Left lung (tissue), 10 donors: ENCODE data around the gene PEPD. TPM values are rescaled to one million over a fixed set of nuclear protein-coding genes. Genes with fewer than 3 reads are reported as not detected.
"Not testable (repeated sequence)": the region's sequence is repeated elsewhere in the genome, so short reads cannot be mapped to it uniquely, and the experiment has no call there.

Source experiments
- ATAC-seq: fragments of 200-7000 bp; cut with Tn5 transposase; one replicate; pipeline ENCODE4 v1.9.1; 2020; ENCODE audit warnings: moderate library complexity
- DNase-seq, 4 donors: peaks; one replicate each; pipeline ENCODE4 v3.0.0-alpha.2; 2013 to 2020
- H3K27ac ChIP-seq, 2 donors: fragments of 200-600 bp; sonication (generic) in 1 of 2; one replicate each; pipeline versions ENCODE4 v1.5.0 to v1.8.0; 2020 to 2021
- H3K27me3 ChIP-seq, 2 donors: fragments of 200-600 bp; sonication (generic) in 1 of 2; one replicate each; pipeline versions ENCODE4 v1.5.0 to v1.8.0; 2020 to 2021
- H3K36me3 ChIP-seq, 2 donors: fragments of 200-600 bp; sonication (generic) in 1 of 2; one replicate each; pipeline versions ENCODE4 v1.5.0 to v1.8.0; 2020 to 2021
- H3K4me1 ChIP-seq, 2 donors: fragments of 200-600 bp; one replicate each; pipeline ENCODE4 v1.8.0; 2021
- H3K4me3 ChIP-seq, 2 donors: fragments of 200-600 bp; sonication (generic) in 1 of 2; one replicate each; pipeline versions ENCODE4 v1.5.0 to v1.8.0; 2020 to 2021; ENCODE audit warnings: mild to moderate bottlenecking in 1 of 2
- H3K9me3 ChIP-seq, 2 donors: fragments of 200-600 bp; sonication (generic) in 1 of 2; one replicate each; pipeline versions ENCODE4 v1.5.0 to v1.8.0; 2020 to 2021
- intact Hi-C, 2 donors: fragments of 100-400 bp; cut with DNase I; formaldehyde crosslinking; loops; one replicate each; pipeline versions ENCODE4 v1.11.2 to v1.14.2; 2022
- polyA plus RNA-seq, 6 donors: library from polyadenylated mRNA; unstranded; fragments of 120-200 nt; gene quantifications; one replicate each; pipeline ENCODE4 v1.2.1, GENCODE V29; 2013; ENCODE audit not compliant: insufficient read length in 6 of 6
- total RNA-seq, 2 donors: library from RNA; stranded (reverse); fragmentation: NEBNext Ultra II Directional; extraction: Animal tissue kit (Norgen Biotek cat#: 25700); gene quantifications; one replicate each; pipeline ENCODE4 v1.2.1, GENCODE V29; 2021
- TF ChIP-seq, protein P1 (sequence below), 2 donors: fragments of 200-600 bp; sonication (generic) in 1 of 2; IDR thresholded peaks; one replicate each; pipeline versions ENCODE4 v1.5.0 to v1.8.0; 2021; ENCODE audit warnings: antibody characterized with exemption in 2 of 2
- donor health status: DM: no; HTN: yes; CAD: no.
- donor health status: DM: no; HTN: no; CAD: no.

PEPD gene
- total and polyA plus RNA-seq, 8 donors: 41.2 to 90.1 (median 46.2) TPM

DNA sequence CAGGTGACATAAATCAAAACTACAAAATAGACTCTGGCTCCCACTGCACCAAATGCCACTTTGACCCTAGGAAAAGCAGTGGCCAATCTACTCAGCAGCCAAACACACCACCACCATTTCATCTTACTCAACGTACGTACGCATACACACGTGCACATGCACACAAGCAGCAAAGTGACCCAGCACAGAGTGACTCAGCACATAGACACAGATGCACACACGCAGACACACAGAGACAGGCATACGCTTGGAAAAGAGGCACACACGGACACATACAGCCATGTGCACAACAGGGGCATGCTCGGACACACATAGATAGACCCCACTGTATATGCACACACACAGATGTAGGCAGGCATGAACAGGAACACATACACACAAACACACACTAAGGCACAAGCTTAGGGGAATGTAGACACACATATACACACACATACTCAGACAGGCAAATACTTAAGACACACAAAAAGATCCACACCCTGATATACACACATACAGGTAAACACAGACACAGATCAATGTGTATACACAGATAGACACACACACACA is 37.3 kb downstream of the PEPD start:
- peaks cover 0 to 17% of the 10 kb centered on the region in 2 donors for H3K9me3 ChIP-seq
- H3K4me3 ChIP-seq: no peak overlapping the region
- no peaks in the 10 kb centered on the region for H3K4me1 ChIP-seq
- DNase-seq (peak in 2 of 4 donors; percentile 4 to 19), ATAC-seq (no peak)
- peaks cover 0 to 35% of the 10 kb centered on the region in 2 donors for H3K36me3 ChIP-seq
- TF ChIP-seq, protein P1, sequence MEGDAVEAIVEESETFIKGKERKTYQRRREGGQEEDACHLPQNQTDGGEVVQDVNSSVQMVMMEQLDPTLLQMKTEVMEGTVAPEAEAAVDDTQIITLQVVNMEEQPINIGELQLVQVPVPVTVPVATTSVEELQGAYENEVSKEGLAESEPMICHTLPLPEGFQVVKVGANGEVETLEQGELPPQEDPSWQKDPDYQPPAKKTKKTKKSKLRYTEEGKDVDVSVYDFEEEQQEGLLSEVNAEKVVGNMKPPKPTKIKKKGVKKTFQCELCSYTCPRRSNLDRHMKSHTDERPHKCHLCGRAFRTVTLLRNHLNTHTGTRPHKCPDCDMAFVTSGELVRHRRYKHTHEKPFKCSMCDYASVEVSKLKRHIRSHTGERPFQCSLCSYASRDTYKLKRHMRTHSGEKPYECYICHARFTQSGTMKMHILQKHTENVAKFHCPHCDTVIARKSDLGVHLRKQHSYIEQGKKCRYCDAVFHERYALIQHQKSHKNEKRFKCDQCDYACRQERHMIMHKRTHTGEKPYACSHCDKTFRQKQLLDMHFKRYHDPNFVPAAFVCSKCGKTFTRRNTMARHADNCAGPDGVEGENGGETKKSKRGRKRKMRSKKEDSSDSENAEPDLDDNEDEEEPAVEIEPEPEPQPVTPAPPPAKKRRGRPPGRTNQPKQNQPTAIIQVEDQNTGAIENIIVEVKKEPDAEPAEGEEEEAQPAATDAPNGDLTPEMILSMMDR (IDR thresholded peaks at IDR 0.05): no peak
- no peaks in the 10 kb centered on the region for H3K27me3 ChIP-seq
- no peak overlapping the region for H3K27ac ChIP-seq
- intact Hi-C loops: no loop called here

DNA sequence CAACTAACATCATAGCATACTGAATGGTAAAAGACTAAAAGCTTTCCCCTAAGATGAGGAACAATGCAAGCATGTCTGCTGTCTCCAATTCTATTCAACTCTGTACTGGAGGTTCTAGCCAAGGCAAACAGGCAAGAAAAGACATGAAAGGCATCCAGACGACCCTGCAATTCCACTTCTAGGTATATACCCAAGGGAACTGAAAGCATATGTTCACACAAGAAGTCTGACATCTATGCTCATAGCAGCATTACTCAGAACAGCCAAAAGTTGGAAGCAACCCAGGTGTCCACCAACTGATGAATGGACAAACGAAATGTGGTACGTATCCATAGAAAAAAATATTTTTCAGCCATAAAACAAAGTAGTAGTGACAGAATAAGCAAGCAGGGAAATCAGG is 39.1 kb downstream of the PEPD start:
- intact Hi-C loops: no loop called here
- ATAC-seq: no peak
- H3K9me3 ChIP-seq: peaks cover 0 to 17% of the 10 kb centered on the region in 2 donors
- peaks cover 0 to 35% of the 10 kb centered on the region in 2 donors for H3K36me3 ChIP-seq
- H3K27me3 ChIP-seq: no peaks in the 10 kb centered on the region
- no peak overlapping the region for H3K4me3 ChIP-seq
- no peak for DNase-seq
- H3K4me1 ChIP-seq: no peaks in the 10 kb centered on the region
- no peak overlapping the region for H3K27ac ChIP-seq
- TF ChIP-seq, protein P1 (IDR thresholded peaks at IDR 0.05): no peak

DNA sequence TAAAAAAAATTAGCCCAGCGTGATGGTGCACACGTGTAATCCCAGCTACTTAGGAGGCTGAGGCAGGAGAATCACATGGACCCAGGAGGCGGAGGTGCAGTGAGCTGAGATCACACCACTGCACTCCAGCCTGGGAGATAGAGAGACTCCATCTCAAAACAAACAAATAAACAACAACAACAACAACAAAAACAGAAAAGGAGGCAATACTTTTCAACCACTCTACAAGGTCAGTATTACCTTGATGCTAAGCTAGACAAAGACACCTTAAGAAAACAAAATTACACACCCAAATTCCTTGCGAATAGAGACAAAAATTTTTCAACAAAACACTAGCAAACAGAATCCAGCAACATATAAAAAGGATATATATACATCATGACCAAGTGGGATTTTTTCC is 39.7 kb downstream of the PEPD start:
- ATAC-seq: no peak
- intact Hi-C loops: no loop called here
- peaks cover 0 to 17% of the 10 kb centered on the region in 2 donors for H3K9me3 ChIP-seq
- H3K27ac ChIP-seq: no peak overlapping the region
- no peak overlapping the region for H3K4me3 ChIP-seq
- H3K4me1 ChIP-seq: no peaks in the 10 kb centered on the region
- peaks cover 0 to 35% of the 10 kb centered on the region in 2 donors for H3K36me3 ChIP-seq
- DNase-seq: no peak
- TF ChIP-seq, protein P1 (IDR thresholded peaks at IDR 0.05): no peak
- H3K27me3 ChIP-seq: no peaks in the 10 kb centered on the region

DNA sequence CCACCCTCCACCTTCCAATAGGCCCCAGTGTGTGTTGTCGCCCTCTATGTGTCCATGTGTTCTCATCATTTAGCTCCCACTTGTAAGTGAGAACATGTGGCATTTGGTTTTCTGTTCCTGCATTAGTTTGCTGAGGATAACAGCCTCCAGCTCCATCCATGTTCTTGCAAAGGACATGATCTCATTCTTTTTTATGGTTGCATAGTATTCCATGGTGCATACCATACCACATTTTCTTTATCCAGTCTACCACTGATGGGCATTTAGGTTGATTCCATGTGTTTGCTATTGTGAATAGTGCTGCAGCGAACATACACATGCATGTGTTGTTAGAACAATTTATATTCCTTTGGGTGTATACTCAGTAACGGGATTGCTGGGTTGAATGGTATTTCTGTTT is 42.0 kb downstream of the PEPD start:
- DNase-seq, H3K4me1 ChIP-seq, H3K4me3 ChIP-seq, intact Hi-C loops, H3K27me3 ChIP-seq, H3K27ac ChIP-seq, ATAC-seq: not testable (repeated sequence)
- peaks cover 0 to 44% of the 10 kb centered on the region in 2 donors for H3K36me3 ChIP-seq
- H3K9me3 ChIP-seq: peaks cover 0 to 17% of the 10 kb centered on the region in 2 donors

DNA sequence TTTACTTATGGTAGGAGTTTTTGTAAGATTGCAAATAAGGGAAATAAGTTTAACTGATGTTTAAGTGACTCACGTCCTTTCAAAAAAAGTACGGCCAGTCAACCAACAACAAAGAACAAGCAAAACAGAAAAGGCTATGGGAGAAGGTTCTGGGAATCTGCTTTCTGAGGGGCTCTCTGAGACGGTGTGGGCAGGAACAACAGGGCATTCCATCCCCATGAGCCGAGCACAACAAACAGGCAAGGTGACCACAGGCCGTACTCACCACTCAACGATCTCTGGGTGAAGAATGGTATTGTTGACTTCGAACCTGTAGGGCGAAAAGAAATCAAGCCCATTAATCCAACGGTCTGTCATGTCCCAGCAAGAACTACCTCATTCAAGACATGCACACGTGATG is 43.8 kb downstream of the PEPD start:
- DNase-seq: peak in 1 of 4 donors; percentile 6
- Histone ChIP-seq H3K4me1 (no peaks in the 10 kb centered on the region), H3K4me3 (no peak overlapping the region), H3K9me3 (peaks cover 0 to 7% of the 10 kb centered on the region in 2 donors), H3K27ac (no peak overlapping the region), H3K36me3 (peaks cover 0 to 40% of the 10 kb centered on the region in 2 donors), H3K27me3 (no peaks in the 10 kb centered on the region)
- intact Hi-C loops: no loop called here
- TF ChIP-seq, protein P1 (IDR thresholded peaks at IDR 0.05): no peak
- ATAC-seq: no peak
